ENCODE measurements around the gene MGRN1. TPM values are rescaled to one million over a fixed set of nuclear protein-coding genes. Genes with fewer than 3 reads are reported as not detected.
A peak's percentile ranks its signal among the peaks of the same experiment; 100 is the strongest.

Gene MGRN1
- total RNA-seq, 2 experiments from 2014 or later: 71.8 to 73.3 TPM

DNA sequence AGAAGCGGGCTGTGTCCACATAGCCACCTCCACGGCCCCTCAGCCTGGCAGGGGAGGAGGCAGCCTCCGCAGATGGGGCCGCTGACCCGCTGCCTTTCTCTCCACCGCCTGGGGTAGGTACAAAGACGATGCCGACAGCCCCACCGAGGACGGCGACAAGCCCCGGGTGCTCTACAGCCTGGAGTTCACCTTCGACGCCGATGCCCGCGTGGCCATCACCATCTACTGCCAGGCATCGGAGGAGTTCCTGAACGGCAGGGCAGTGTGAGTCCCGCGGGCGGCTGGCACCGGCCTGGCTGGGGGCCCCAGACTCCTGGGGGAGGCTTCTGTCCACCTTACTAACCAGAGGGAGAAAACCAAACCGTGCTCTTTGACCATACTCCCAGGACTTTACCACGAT lies 27.9 kb downstream of the MGRN1 start:
- H3K27ac Mint-ChIP-seq: no peak overlapping the region

DNA sequence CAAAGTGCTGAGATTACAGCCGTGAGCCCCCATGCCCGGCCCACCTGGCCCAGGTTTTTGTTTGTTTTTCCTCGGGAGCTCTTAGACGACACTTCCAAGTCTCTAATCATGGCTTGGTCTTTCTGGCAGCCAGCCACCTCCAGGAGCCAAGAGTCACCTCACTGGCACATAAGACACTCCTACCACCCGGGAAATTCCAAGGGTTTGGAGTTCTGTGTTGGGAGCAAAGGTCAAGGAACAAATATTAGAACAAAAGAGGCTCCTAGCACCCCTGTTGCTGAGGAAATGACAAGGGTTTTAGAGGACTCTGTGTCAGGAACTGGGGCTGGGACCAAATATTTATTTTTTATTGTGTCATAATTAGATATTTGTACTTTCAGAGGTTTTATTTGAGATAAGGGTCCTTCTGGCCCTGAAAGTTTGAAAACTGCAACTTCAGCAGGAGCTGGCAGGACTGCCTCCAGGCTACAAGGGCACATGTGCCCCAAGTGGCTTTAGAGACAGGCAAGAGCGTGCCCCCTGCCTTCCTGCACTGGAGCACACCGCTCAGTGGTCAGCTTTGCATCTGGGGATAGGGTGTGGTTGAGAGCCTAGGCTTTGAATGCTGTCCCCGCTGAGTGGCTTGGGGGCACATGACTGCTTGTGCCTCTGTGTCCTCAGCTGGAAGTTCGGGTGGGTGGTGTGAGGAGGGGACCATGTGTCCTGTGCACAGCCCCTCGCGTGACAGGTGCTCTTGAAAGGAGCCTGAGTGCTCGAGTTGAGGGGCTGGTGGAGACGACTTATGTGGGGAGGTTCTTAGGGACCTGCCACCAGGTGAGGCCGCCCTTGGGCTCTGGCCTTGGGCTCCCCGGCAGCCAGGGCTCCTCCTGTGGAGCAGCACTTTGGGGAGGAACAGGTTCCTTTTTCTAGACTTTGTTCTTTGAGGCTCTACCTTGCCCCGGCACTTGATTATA lies 29.7 kb downstream of the MGRN1 start:
- Mint-ChIP-seq H3K4me1 (peaks cover 15% of the 10 kb centered on the region), H3K27me3 (no peaks in the 10 kb centered on the region), H3K27ac (no peak overlapping the region), H3K9me3 (no peaks in the 10 kb centered on the region), H3K4me3 (no peak overlapping the region), H3K36me3 (ENCODE audit: low read depth) (peaks cover 38% of the 10 kb centered on the region)
- POLR2A ChIA-PET: no interaction called here
- CTCF ChIA-PET: no interaction called here
- no peak for DNase-seq

More for the DNA sequence above, 27.9 kb downstream of the MGRN1 start:
- Mint-ChIP-seq H3K36me3 (ENCODE audit: low read depth) (peaks cover 42% of the 10 kb centered on the region), H3K27me3 (no peaks in the 10 kb centered on the region), H3K4me3 (no peak overlapping the region), H3K4me1 (peaks cover 18% of the 10 kb centered on the region), H3K9me3 (no peaks in the 10 kb centered on the region)
- DNase-seq: no peak
- ChIA-PET CTCF (no interaction called here), POLR2A (no interaction called here)

DNA sequence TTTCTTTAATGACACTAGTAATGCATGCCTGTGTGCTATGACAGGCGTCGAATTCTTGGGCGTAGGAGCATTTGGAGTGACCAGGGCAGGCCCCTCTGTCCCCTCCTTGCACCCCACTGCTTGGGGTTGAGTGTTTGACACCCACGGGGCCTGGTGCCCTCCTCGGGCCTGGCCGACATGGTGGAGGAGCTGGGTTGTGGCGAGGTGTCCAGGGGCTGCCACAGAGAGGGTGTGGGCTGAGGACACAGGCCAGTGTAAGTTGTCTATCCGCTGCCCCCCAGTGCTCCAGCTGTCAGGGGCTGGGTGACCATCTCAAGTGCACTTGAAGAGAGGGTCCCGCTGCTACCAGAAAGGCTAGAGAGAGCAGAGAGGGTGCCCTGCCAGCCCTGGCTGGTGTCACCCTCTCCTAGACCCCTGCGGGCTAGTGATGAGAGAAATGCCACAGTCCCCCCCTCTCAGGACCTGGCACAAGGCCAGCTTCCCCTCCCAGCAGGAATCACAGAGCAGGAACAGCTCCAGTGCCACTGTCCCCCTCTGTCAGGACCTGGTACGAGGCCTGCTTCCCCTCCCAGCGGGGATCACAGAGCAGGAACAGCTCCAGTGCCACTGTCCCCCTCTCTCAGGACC lies 30.5 kb downstream of the MGRN1 start:
- Mint-ChIP-seq H3K4me1 (peaks cover 17% of the 10 kb centered on the region), H3K27ac (no peak overlapping the region), H3K36me3 (ENCODE audit: low read depth) (peaks cover 34% of the 10 kb centered on the region), H3K9me3 (no peaks in the 10 kb centered on the region), H3K27me3 (no peaks in the 10 kb centered on the region), H3K4me3 (no peak overlapping the region)
- ChIA-PET POLR2A (interaction anchor here (1.1 kb wide), 1 partner anchor 19 kb away, joined by 4 read pairs; no protein-coding TSS in a partner anchor), CTCF (no interaction called here)
- DNase-seq: no peak

DNA sequence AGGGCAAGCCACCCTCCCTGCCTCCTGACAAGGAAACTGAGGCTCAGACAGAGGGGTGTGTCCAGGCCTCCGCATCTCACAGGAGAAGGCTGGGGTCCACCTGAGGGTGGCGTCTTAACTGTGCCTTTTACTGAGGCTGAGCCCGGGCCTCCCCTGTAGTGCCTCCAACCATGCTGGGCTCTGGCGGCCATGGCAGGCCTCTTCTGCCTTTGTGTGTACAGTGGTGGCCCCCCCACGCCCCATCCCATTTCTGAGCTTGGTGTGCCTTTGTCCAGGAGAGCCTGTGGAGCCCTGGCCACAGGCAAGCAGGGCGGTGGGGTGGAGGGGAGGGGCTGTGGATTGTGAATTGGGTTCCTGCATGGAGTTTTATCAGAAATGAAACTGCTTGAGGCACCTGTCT lies 31.2 kb downstream of the MGRN1 start:
- H3K27me3 Mint-ChIP-seq: no peaks in the 10 kb centered on the region
- peaks cover 18% of the 10 kb centered on the region for H3K4me1 Mint-ChIP-seq
- no peak overlapping the region for H3K27ac Mint-ChIP-seq
- ChIA-PET CTCF (no interaction called here), POLR2A (interaction anchor here (1.1 kb wide), 1 partner anchor 20 kb away, joined by 4 read pairs; no protein-coding TSS in a partner anchor)
- no peaks in the 10 kb centered on the region for H3K9me3 Mint-ChIP-seq
- H3K4me3 Mint-ChIP-seq: no peak overlapping the region
- DNase-seq: no peak
- H3K36me3 Mint-ChIP-seq (ENCODE audit: low read depth): peaks cover 29% of the 10 kb centered on the region

DNA sequence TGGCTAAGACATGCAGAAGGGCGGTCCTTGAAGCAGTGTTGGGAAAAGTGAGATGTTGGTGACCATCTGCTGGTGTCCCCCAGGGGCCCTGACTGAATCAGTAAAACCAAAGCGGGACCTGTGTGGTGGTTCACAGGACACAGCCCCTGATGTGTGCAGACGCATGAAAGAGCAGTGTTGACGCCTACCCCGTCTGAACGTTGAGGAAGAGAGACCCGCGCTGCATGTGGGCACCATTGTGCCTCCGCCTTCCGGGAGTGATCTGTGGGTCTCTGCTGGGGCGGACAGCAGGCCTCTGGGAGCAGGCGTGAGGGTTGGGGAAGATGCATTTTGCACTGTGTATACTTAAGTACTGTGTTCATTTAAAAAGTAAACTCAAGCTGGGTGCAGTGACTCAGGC lies 31.6 kb downstream of the MGRN1 start:
- CTCF ChIA-PET: no interaction called here
- Mint-ChIP-seq H3K4me1 (peaks cover 23% of the 10 kb centered on the region), H3K27me3 (no peaks in the 10 kb centered on the region), H3K9me3 (no peaks in the 10 kb centered on the region), H3K4me3 (no peak overlapping the region), H3K36me3 (ENCODE audit: low read depth) (peaks cover 26% of the 10 kb centered on the region), H3K27ac (no peak overlapping the region)
- no peak for DNase-seq
- POLR2A ChIA-PET: interaction anchor here (1.1 kb wide), 1 partner anchor 20 kb away, joined by 4 read pairs; no protein-coding TSS in a partner anchor

DNA sequence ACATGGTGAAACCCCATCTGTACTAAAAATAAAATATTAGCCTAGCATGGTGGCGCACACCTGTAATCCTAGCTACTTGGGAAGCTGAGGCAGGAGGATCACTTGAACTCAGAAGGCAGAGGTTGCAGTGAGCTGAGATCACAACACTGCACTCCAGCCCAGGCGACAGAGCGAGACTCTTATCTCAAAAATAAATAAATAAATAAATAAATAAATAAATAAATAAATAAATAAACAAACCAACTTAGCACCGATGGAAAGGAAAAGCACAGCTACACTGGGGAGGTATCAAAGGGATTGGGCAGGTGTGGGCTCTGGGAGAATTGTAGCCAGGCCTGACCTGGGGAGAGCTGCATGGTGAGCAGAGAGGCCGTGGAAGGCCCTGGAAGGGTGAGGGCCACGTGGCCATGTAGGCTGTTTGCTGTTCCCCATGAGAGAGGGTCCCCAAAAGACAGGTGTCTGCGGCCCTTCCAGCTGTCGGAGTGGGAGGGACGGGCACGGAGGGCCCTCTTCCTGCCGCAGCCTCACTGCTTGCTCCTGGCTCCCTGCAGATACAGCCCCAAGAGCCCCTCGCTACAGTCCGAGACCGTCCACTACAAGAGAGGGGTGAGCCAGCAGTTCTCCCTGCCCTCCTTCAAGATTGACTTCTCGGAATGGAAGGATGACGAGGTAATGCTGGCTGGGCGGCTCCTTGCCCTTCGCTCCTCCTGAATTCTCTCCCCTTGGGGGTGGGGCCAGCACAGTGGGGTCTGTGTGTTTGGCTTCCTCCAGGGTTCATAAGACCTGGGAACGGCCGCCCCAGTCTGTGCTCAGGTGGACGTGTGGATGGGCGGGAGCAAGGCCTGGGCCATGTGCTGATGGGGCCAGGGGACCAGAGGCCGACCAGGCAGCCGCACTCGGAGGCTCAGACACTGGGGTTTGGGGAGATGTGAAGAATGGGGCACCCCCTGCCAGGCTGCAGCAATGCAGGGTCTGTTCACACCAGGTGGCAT lies 32.4 kb downstream of the MGRN1 start:
- DNase-seq: no peak
- Mint-ChIP-seq H3K9me3 (no peaks in the 10 kb centered on the region), H3K36me3 (ENCODE audit: low read depth) (peaks cover 25% of the 10 kb centered on the region), H3K27ac (no peak overlapping the region), H3K4me1 (peaks cover 29% of the 10 kb centered on the region), H3K4me3 (no peak overlapping the region), H3K27me3 (no peaks in the 10 kb centered on the region)
- CTCF ChIA-PET: no interaction called here
- POLR2A ChIA-PET: no interaction called here

DNA sequence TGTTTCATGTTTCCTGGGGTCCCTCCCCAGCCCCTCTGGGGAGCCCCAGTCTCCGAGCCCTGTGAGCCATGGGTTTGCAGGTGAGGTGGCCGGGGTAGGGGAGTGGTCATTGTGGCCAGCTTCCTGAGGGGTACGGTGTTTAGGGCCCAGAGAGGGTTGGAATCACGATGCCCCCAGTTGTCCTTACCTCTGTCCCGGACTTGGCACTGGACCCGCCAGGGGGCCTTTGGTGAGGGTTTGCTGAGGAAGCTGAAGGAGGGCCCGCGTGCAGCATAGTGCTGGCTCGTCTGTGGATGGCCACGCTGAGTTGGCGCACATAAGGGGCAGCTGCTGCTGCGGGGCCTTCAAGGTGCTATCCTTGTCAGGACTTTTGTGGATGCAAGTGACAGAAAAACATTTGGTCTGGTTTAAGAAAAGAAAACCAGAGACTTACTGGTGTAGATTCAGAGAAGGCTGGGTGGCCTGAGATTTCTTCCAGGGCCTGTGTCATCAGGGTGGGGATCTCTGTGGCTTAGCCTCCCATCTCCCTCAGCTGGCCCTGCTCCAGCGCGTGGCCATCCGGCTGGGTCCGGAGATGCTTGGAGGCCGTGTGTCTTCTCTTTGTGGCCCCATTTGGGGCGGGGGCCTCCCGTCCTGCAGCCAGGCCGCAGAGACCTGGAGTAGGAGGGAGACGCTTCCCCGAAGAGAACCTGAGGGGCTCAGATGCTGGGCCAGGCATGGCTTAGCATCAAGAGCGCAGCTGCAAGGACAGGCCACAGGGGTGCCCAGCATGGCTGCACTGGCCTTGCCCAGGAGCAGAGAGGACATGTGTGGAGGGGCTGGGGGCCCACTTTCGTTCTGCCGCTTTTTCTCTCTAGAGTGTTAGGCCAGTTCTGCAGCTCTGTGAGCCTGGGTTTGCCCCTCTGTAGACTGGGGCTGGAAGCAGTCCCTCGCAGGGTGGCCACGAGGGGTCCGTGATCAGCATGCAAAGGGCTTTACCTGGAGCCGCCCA lies 35.0 kb downstream of the MGRN1 start:
- no peaks in the 10 kb centered on the region for H3K27me3 Mint-ChIP-seq
- peaks cover 28% of the 10 kb centered on the region for H3K36me3 Mint-ChIP-seq (ENCODE audit: low read depth)
- DNase-seq: no peak
- no peak overlapping the region for H3K4me3 Mint-ChIP-seq
- peaks cover 47% of the 10 kb centered on the region for H3K4me1 Mint-ChIP-seq
- peak overlapping the region; percentile 47 for H3K27ac Mint-ChIP-seq
- CTCF ChIA-PET: interaction anchor here (1.5 to 3.6 kb wide), 3 partner anchors 10 to 35 kb away, joined by 3 to 14 read pairs (median 8); partner anchors contain the start of gene MGRN1
- no peaks in the 10 kb centered on the region for H3K9me3 Mint-ChIP-seq
- POLR2A ChIA-PET: interaction anchor here (1.2 to 2.0 kb wide), 5 partner anchors 10 to 75 kb away, joined by 3 to 6 read pairs (median 3); partner anchors contain the start of genes ANKS3 and DNAAF8

DNA sequence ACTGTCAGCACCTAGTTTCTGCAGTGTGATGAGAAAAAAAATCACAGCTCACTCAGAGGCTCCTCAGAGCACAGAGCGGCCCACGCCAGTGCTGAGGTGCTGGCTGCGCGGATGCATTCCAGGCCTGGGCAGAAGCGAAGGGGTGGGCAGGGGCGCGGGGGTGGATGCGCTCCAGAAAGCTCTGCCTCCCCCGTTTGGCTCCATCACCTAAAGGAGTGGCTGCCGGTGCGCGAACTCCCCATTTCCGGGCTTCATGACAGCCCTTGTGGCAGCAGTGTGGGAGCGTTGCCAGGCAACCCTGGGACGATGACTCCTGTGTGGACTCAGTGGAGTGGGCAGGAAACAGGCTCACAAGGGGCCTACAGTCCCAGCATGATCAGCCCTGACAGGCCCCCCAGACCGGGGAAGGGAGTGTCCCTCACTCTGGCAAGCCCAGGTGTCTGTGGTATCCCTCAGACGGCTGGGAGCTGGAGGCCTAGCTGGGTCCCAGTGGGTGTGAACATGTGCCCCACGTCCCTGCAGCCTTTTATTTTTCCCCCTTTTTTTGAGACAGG lies 35.9 kb downstream of the MGRN1 start:
- Mint-ChIP-seq H3K4me1 (peaks cover 56% of the 10 kb centered on the region), H3K4me3 (no peak overlapping the region), H3K36me3 (ENCODE audit: low read depth) (peaks cover 24% of the 10 kb centered on the region), H3K27ac (peak overlapping the region; percentile 55), H3K27me3 (no peaks in the 10 kb centered on the region), H3K9me3 (no peaks in the 10 kb centered on the region)
- ChIA-PET POLR2A (interaction anchor here (0.9 to 2.0 kb wide), 5 partner anchors 11 to 74 kb away, joined by 3 to 6 read pairs (median 3); partner anchors contain the start of genes ANKS3 and DNAAF8), CTCF (interaction anchor here (1.5 to 3.6 kb wide), 3 partner anchors 11 to 36 kb away, joined by 3 to 14 read pairs (median 8); partner anchors contain the start of gene MGRN1)
- peak; percentile 73 for DNase-seq

DNA sequence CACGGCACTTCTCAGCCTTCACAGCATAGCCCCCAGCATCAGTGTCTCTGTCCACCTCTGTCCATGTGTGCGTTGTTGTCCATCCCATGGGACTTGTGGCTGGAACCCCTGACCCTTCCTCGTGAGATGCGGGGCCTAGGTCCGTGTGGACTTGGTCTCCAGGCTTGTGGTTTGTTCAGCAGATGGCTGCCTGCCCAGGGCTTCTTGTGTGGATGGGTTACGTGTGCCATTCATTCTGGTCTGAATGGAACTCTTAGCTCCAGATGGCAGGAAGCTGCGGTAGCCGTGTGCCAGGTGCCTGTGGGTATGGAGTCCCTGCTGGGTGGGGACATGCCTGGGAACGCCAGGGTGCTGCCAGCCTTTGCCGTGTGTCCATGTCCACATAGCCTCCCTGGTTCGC lies 37.0 kb downstream of the MGRN1 start:
- H3K9me3 Mint-ChIP-seq: no peaks in the 10 kb centered on the region
- no peak overlapping the region for H3K4me3 Mint-ChIP-seq
- ChIA-PET CTCF (interaction anchor here (2.0 to 3.6 kb wide), 2 partner anchors 12 to 37 kb away, joined by 8 to 14 read pairs; partner anchors contain the start of gene MGRN1), POLR2A (interaction anchor here (1.6 to 2.0 kb wide), 2 partner anchors 37 to 73 kb away, joined by 3 to 6 read pairs; partner anchors contain the start of genes ANKS3 and DNAAF8)
- no peak overlapping the region for H3K27ac Mint-ChIP-seq
- H3K27me3 Mint-ChIP-seq: no peaks in the 10 kb centered on the region
- DNase-seq: no peak
- H3K4me1 Mint-ChIP-seq: peaks cover 67% of the 10 kb centered on the region
- peaks cover 20% of the 10 kb centered on the region for H3K36me3 Mint-ChIP-seq (ENCODE audit: low read depth)

DNA sequence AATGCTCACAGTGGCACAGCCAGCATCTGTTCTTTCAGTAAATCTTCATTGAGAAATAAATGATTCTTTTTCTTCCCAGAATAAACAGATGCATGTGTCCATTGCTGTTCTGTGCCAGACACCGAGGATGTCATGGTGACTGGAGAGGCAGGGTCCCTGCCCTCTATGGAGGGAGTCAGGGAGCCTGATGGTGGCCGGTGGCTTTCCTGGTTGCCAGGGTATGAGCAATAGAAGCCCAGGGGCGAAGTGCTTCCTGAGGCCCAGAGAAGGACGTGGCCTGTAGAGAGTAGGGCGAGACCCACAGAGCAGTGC lies 38.8 kb downstream of the MGRN1 start:
- ChIA-PET CTCF (no interaction called here), POLR2A (interaction anchor here (0.6 to 1.7 kb wide), 2 partner anchors 13 to 39 kb away, joined by 3 to 6 read pairs; partner anchors contain the start of gene MGRN1)
- DNase-seq: no peak
- H3K36me3 Mint-ChIP-seq (ENCODE audit: low read depth): peaks cover 17% of the 10 kb centered on the region
- peak overlapping the region; percentile 92 for H3K27ac Mint-ChIP-seq
- no peaks in the 10 kb centered on the region for H3K9me3 Mint-ChIP-seq
- no peak overlapping the region for H3K4me3 Mint-ChIP-seq
- peaks cover 70% of the 10 kb centered on the region for H3K4me1 Mint-ChIP-seq
- H3K27me3 Mint-ChIP-seq: no peaks in the 10 kb centered on the region

DNA sequence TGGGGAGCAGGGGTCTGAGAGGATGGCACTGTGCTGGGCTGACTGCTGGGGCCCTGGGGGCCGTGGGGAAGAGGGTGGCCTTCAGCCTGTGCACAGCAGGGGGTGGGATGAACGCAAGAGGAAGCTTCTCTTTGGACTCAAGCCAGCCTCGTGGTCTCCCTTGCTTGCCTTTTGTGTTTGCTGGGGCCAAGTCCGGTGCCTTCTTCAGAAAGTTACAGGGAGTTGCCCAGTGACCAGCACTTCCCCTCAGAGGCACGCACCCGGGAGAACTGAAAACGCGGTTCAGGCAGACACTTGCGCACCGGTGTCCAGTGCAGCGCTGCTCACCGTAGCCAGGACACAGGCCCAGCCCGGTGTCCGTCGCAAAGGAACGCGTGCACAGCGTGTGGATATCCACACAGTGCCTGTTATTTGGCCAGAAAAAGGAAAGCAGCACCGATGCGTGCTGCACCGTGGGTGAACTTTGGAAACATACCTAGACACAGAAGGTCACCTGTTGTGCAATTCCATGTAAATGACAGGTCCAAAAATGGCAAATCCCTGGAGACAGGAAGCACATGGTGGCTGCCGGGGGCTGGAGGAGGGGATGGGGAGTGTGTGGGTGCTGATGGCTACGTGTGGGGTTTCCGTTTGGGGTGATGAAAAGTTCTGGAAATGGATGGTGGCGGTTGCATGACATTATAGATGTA lies 39.3 kb downstream of the MGRN1 start:
- no peak for DNase-seq
- Mint-ChIP-seq H3K36me3 (ENCODE audit: low read depth) (peaks cover 15% of the 10 kb centered on the region), H3K27me3 (no peaks in the 10 kb centered on the region), H3K9me3 (no peaks in the 10 kb centered on the region), H3K4me1 (peaks cover 66% of the 10 kb centered on the region), H3K27ac (peak overlapping the region; percentile 92), H3K4me3 (no peak overlapping the region)
- ChIA-PET CTCF (interaction anchor here (1.2 kb wide), 1 partner anchor 14 kb away, joined by 7 read pairs; no protein-coding TSS in a partner anchor), POLR2A (interaction anchor here (0.6 to 1.7 kb wide), 4 partner anchors 13 to 39 kb away, joined by 3 to 11 read pairs (median 4); partner anchors contain the start of gene MGRN1)

Data from activated CD4-positive, alpha-beta memory T cell treated with anti-CD3 and anti-CD28 coated beads, Interleukin-2, amount 10 ng/mL, durations not matched to agents 7 days and 5 days (primary cell).